B cell (primary cell): ENCODE data around the gene LTBP3.
"Not testable (repeated sequence)": the region's sequence is repeated elsewhere in the genome, so short reads cannot be mapped to it uniquely, and the experiment has no call there.

Experiments used
- EZH2 ChIP-seq: IDR thresholded peaks from 2 replicates; pipeline ENCODE4 v1.6.1; 2012; ENCODE audit warnings: borderline replicate concordance, low read depth, mild to moderate bottlenecking, moderate library complexity, low read length; ENCODE audit not compliant: insufficient read depth, poor library complexity, severe bottlenecking
- TF ChIP-seq, protein P1 (sequence below): fragments of 200-600 bp; IDR thresholded peaks from one replicate; pipeline ENCODE4 v1.8.0; 2022; ENCODE audit warnings: antibody characterized with exemption, mild to moderate bottlenecking

DNA sequence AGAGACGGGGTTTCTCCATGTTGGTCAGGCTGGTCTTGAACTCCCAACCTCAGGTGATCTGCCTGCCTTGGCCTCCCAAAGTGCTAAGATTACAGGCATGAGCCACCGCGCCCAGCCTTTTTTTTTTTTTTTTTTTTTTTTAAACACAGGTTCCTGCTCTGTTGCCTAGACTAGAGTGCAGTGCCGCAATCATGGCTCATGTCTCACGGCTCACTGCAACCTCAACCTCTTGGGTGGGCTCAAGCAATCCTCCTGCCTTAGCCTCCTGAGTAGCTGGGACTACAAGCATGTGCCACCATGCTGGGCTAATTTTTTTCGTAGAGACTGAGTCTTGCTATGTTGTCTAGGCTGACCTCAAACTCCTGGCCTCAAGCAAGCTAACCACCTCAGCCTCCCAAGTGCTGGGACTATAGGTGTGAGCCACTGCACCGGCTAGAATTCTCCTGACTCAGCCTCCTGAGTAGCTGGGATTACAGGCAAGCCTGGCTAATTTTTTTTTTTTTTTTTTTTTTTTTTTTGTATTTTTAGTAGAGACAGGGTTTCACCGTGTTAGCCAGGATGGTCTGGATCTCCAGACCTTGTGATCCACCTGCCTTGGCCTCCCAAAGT, 39.1 kb downstream of the LTBP3 start:
- TF ChIP-seq, protein P1, sequence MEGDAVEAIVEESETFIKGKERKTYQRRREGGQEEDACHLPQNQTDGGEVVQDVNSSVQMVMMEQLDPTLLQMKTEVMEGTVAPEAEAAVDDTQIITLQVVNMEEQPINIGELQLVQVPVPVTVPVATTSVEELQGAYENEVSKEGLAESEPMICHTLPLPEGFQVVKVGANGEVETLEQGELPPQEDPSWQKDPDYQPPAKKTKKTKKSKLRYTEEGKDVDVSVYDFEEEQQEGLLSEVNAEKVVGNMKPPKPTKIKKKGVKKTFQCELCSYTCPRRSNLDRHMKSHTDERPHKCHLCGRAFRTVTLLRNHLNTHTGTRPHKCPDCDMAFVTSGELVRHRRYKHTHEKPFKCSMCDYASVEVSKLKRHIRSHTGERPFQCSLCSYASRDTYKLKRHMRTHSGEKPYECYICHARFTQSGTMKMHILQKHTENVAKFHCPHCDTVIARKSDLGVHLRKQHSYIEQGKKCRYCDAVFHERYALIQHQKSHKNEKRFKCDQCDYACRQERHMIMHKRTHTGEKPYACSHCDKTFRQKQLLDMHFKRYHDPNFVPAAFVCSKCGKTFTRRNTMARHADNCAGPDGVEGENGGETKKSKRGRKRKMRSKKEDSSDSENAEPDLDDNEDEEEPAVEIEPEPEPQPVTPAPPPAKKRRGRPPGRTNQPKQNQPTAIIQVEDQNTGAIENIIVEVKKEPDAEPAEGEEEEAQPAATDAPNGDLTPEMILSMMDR: not testable (repeated sequence)
- not testable (repeated sequence) for TF ChIP-seq EZH2
